ENCODE data around the gene NHS. TPM values are rescaled to one million over a fixed set of nuclear protein-coding genes. Genes with fewer than 3 reads are reported as not detected.
A peak's percentile ranks its signal among the peaks of the same experiment; 100 is the strongest.
"Not testable (repeated sequence)": the region's sequence is repeated elsewhere in the genome, so short reads cannot be mapped to it uniquely, and the experiment has no call there.

NHS gene
- total and polyA plus RNA-seq, 11 donors: 0.22 to 3.4 (median 1.1) TPM

DNA sequence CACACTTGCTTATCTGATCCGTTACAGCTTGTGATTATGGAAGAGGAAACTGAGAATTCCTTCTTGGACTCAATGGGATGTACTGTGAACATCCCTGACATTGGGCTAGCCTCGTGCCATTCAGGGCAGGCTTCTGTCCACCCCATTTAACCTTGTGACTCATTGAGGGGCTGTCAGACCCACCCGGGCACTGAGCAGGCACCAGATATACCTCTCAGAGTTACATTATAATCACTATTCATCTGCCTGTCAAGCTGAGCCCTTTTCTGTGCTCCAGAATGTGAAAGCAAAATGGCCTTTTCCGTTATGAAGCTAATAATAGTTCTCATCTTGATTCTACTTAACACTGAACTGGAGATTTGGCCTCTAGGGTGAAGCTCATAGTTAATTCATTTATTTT is 191.7 kb downstream of the NHS start:
- 24 to 45% (median 30%) methylated on average over 4 of the region's 4 CpGs for WGBS, 4 donors

DNA sequence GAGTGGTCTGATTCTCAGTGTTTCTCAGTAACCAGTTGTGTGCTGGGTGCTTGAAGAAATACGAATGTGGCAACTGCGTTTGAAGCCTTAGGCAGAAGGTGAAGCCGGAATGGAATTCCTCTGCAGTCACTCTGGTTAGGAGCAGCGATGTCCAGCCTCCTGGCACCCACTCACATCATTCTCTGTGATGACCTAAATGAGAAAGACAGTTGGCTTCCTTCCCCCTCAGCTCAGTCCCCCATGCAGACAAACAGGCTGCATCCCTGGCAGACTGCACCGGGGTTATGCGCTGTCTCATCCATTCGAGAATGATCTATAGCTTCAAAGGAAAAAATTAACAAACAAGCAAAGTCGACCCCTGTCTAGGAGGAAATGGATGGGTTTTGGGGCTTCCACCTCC is 192.2 kb downstream of the NHS start:
- Histone ChIP-seq H3K27me3 (no peaks in the 10 kb centered on the region), H3K4me1 (peaks cover 0 to 14% (median 0%) of the 10 kb centered on the region in 12 donors), H3K4me3 (no peak overlapping the region), H3K36me3 (no peaks in the 10 kb centered on the region), H3K27ac (peak overlapping the region in 5 of 12 donors; percentile 7 to 54 (median 34)), H3K9me3 (no peaks in the 10 kb centered on the region)
- WGBS, 4 donors: 25 to 45% (median 39%) methylated on average over 8 of the region's 8 CpGs
- DNase-seq (peak in 1 of 5 donors; percentile 40), ATAC-seq (peak; percentile 10 to 64 (median 50))
- TF ChIP-seq POLR2A (IDR thresholded peaks at IDR 0.05): no peak
- TF ChIP-seq, protein P1, sequence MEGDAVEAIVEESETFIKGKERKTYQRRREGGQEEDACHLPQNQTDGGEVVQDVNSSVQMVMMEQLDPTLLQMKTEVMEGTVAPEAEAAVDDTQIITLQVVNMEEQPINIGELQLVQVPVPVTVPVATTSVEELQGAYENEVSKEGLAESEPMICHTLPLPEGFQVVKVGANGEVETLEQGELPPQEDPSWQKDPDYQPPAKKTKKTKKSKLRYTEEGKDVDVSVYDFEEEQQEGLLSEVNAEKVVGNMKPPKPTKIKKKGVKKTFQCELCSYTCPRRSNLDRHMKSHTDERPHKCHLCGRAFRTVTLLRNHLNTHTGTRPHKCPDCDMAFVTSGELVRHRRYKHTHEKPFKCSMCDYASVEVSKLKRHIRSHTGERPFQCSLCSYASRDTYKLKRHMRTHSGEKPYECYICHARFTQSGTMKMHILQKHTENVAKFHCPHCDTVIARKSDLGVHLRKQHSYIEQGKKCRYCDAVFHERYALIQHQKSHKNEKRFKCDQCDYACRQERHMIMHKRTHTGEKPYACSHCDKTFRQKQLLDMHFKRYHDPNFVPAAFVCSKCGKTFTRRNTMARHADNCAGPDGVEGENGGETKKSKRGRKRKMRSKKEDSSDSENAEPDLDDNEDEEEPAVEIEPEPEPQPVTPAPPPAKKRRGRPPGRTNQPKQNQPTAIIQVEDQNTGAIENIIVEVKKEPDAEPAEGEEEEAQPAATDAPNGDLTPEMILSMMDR (IDR thresholded peaks at IDR 0.05): no peak
- intact Hi-C loops (cut with DNase I): no loop called here

More for the DNA sequence above, 191.7 kb downstream of the NHS start:
- DNase-seq (no peak), ATAC-seq (peak in 1 of 4 donors; percentile 16)
- Histone ChIP-seq H3K27me3 (no peaks in the 10 kb centered on the region), H3K27ac (peak overlapping the region in 4 of 12 donors; percentile 7 to 54 (median 42)), H3K4me1 (peaks cover 0 to 14% (median 0%) of the 10 kb centered on the region in 12 donors), H3K4me3 (no peak overlapping the region), H3K36me3 (no peaks in the 10 kb centered on the region), H3K9me3 (no peaks in the 10 kb centered on the region)
- TF ChIP-seq POLR2A (IDR thresholded peaks at IDR 0.05): no peak
- TF ChIP-seq, protein P1 (IDR thresholded peaks at IDR 0.05): no peak
- intact Hi-C loops (cut with DNase I): no loop called here

DNA sequence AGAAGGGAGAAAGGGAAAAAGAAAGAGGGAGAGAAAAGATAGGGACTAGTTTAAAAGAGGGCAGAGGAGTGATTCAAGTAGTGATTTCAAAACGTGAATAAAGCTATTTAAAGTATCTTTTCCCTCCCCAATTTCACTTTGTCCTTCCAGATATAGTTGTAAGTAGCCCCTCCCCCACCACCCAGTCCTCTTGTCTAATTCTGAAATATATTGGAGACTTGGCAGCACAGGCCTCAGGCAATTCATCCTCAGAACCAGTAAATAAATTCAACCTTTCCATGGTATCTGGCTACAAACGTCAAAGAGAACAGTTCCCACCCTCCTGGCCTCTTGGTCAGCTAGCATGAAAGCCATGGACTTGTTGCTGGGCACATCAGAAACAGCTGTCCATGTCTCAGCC is 192.8 kb downstream of the NHS start:
- no peak for TF ChIP-seq POLR2A (IDR thresholded peaks at IDR 0.05)
- TF ChIP-seq, protein P1 (IDR thresholded peaks at IDR 0.05): no peak
- H3K4me1 ChIP-seq: peaks cover 0 to 14% (median 0%) of the 10 kb centered on the region in 12 donors
- H3K27ac ChIP-seq: peak overlapping the region in 3 of 12 donors; percentile 34 to 54 (median 51)
- intact Hi-C loops (cut with DNase I): no loop called here
- DNase-seq: no peak
- no peak for ATAC-seq
- H3K4me3 ChIP-seq: no peak overlapping the region
- WGBS, 4 donors: 24 to 29% (median 24%) methylated on average over 2 of the region's 2 CpGs
- H3K27me3 ChIP-seq: no peaks in the 10 kb centered on the region
- no peaks in the 10 kb centered on the region for H3K36me3 ChIP-seq
- H3K9me3 ChIP-seq: no peaks in the 10 kb centered on the region

DNA sequence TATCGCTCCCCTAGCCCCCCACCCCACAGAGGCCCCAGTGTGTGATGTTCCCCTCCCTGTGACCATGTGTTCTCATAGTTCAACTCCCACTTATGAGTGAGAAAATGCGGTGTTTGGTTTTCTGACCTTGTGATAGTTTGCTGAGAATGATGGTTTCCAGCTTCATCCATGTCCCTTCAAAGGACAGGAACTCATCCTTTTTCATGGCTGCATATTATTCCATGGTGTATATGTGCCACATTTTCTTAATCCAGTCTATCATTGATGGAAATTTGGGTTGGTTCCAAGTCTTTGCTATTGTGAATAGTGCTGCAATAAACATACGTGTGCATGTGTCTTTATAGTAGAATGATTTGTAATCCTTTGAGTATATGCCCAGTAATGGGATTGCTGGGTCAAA is 193.8 kb downstream of the NHS start:
- H3K36me3 ChIP-seq; DNase-seq; intact Hi-C loops (cut with DNase I); ATAC-seq; H3K4me3 ChIP-seq; H3K27ac ChIP-seq; H3K27me3 ChIP-seq; H3K9me3 ChIP-seq: not testable (repeated sequence)
- 83 to 99% (median 90%) methylated on average over 3 of the region's 3 CpGs for WGBS, 4 donors
- peaks cover 0 to 14% (median 0%) of the 10 kb centered on the region in 12 donors for H3K4me1 ChIP-seq

DNA sequence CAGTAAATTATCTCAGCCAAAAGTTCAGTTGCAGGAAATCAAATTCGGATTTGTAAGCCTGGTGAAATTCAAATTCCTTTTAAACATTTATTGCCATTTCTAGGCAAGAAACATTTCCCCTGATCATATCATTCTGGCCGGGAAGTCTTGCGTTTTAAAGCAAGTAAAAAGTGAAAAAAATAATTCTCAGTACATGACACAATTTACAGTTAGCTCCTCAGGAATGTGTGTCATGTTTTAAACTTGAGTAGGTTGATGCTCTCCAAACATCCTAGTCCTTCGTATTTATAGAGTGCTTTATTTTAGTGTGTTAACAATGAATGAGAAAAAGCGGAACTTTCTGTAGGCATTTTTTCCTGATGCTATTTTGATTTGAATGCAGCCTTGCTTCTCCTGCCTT is 204.0 kb downstream of the NHS start:
- no peaks in the 10 kb centered on the region for H3K9me3 ChIP-seq
- peaks cover 0 to 9% (median 0%) of the 10 kb centered on the region in 9 donors for H3K27me3 ChIP-seq
- intact Hi-C loops (cut with DNase I): no loop called here
- TF ChIP-seq, protein P1 (IDR thresholded peaks at IDR 0.05): no peak
- peaks cover 0 to 17% (median 4%) of the 10 kb centered on the region in 12 donors for H3K4me1 ChIP-seq
- ATAC-seq (no peak), DNase-seq (no peak)
- no peak overlapping the region for H3K4me3 ChIP-seq
- 68 to 74% (median 71%) methylated on average over 5 of the region's 5 CpGs for WGBS, 4 donors
- no peak overlapping the region for H3K27ac ChIP-seq
- H3K36me3 ChIP-seq: no peaks in the 10 kb centered on the region
